Measurements from ENCODE around the gene PURA.

DNA sequence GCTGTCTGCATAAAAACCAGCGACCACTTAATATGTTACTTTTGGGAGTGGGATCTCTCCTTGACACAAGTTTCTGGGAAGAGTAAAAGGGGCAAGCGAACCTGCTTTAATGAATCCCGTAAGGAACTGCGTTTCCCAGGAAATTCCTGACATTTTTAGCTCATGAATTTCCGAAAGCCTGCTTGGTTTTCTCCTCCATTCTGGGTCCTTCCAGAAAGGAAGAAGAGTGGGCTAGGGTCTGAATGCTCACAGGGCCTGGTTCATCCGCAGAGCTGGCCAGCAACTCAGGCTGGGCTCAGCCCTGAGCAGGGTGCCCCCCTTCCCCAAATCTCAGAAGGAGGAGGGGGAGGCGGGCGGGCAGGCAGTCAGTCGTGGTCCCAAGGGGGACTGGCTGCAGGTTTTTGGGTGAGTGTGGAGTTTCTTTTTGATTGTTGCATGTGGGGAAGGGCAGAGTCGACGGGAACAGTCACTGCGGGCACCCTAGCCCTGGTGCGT lies 1.2 kb upstream of the PURA start:
- TF ChIP-seq, protein P1, sequence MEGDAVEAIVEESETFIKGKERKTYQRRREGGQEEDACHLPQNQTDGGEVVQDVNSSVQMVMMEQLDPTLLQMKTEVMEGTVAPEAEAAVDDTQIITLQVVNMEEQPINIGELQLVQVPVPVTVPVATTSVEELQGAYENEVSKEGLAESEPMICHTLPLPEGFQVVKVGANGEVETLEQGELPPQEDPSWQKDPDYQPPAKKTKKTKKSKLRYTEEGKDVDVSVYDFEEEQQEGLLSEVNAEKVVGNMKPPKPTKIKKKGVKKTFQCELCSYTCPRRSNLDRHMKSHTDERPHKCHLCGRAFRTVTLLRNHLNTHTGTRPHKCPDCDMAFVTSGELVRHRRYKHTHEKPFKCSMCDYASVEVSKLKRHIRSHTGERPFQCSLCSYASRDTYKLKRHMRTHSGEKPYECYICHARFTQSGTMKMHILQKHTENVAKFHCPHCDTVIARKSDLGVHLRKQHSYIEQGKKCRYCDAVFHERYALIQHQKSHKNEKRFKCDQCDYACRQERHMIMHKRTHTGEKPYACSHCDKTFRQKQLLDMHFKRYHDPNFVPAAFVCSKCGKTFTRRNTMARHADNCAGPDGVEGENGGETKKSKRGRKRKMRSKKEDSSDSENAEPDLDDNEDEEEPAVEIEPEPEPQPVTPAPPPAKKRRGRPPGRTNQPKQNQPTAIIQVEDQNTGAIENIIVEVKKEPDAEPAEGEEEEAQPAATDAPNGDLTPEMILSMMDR (conservative IDR thresholded peaks at IDR 0.05; ENCODE audit: low read depth, low read length), result no peak
- no peak for TF ChIP-seq EZH2 (IDR thresholded peaks at IDR 0.05; ENCODE audit: borderline replicate concordance, low read depth, low read length, poor library complexity, severe bottlenecking)

Measured in A673 (cell line).